Stimulated activated CD4-positive, alpha-beta T cell treated with anti-CD3 and anti-CD28 coated beads, Interleukin-4, amount 100 ng/mL, for 4 hours (primary cell): ENCODE results near the gene RFXANK.
A peak's percentile ranks its signal among the peaks of the same experiment; 100 is the strongest.
"Not testable (repeated sequence)": the region's sequence is repeated elsewhere in the genome, so short reads cannot be mapped to it uniquely, and the experiment has no call there.

ENCODE experiments used
- DNase-seq, 2 experiments: peaks; one replicate each; pipeline ENCODE4 v3.0.0-alpha.2; 2020

RFXANK gene

DNA sequence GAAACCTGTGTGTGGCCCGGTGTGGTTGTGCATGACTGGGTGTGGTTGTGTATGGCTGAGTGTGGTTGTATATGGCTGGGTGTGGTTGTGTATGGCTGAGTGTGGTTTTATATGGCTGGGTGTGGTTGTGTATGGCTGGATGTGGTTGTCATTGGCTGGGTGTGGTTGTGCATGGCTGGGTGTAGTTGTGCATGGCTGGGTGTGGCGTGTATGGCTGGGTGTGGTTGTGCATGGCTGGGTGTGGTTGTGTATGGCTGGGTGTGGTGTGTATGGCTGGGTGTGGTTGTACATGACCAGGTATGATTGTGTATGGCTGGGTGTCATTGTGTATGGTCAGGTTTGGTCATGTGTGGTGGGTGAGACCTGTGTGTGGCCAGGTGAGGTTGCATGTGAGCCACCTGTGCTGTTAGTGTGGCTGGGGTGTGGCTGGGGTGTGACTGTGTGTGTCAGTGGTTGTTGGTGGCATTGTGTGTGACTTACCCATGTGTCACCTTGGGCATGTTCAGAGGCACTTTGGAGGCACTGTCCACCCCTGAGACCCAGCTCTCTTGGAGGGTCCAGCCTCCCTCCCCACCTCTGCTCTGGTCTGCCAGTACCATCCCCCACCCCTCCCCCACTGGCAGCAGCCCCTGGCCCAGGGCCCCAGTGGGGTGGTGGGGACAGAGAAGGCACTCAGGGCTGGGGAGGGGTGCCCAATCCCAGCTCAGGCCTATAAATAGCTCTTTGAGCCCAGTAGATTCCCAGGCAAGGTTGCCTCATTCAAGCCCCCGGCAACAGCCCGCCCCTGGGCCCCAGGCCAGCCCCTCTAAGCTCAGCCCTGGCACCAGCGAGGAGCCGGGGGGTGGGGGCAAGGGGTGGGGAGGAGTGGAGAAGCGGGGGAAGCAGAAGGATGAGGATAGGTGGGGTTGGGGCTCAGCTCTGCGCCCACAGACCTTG, 15.8 kb downstream of the RFXANK start:
- DNase-seq: no peak

- DNase-seq: no peak
These were observed 17.3 kb downstream of the RFXANK start for GRCh38 chr19:19209372-19209771.

- DNase-seq: no peak
These were observed 19.7 kb downstream of the RFXANK start, which contains the start of gene NCAN for GRCh38 chr19:19211499-19212420. Gene NCAN, plus strand, starts transcription at chr19:19211958. Its CDS starts 4,996 bp downstream, at chr19:19216954.

GRCh38 chr19:19212916-19213315, 20.9 kb downstream of the RFXANK start:
- no peak for DNase-seq

DNA sequence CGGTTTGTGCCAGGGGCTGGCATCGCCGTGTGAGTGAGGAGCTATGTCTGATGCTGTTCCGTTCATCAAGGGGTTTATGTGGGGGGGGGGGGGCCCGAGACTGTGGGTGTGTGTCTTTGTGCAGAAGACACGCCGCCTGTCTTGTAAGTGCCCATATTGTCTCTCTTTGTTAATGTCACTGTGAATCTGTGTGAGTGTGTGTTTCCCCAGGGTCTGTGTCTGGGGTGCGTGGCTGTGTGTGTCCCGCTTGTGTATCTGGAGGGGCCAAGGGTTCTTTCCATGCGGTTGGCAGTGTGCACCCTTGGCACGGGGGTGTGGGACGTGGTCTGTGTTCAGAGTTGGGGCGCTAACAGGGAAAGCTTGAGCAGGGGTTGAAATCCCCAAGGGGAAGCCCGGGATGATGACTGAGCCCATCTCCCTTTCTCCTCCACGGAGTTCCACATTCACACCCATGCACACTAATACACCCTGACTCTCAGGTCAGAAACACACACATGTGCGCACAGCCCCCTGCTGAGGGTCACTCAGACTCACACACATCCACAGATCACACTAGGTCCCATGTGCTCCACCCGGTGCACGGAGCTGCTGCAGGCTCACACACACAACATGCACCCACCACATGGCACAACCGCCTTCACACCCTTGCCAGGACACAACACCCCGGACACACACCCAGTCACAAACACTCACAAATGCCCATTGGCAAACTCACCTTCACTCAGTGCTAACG, 21.5 kb downstream of the RFXANK start:
- DNase-seq: no peak

GRCh38 chr19:19214159-19214490, 22.1 kb downstream of the RFXANK start:
- no peak for DNase-seq

DNA sequence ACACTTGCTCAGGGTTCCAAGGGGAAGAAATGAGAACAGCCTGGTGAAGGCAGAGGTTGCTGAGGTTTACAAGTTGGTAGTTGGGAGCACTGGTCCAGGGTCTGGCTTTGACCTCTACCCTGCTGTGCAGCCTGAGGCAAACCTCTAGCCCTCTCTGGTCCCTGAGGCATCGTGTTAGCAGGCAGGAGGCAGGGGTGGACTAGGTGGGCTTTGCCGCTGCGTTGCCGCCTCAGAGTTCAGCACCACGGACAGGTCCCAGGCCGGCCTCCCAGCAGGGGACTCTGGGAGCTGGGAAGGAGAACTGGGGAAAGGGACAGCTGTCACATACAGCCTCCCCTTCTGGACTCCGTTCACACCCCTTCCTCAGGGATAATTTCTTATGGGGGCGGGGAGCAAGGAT, 22.8 kb downstream of the RFXANK start:
- DNase-seq: peak in 1 of 2 experiments; percentile 28

GRCh38 chr19:19215792-19216191, 23.7 kb downstream of the RFXANK start:
- no peak for DNase-seq

DNA sequence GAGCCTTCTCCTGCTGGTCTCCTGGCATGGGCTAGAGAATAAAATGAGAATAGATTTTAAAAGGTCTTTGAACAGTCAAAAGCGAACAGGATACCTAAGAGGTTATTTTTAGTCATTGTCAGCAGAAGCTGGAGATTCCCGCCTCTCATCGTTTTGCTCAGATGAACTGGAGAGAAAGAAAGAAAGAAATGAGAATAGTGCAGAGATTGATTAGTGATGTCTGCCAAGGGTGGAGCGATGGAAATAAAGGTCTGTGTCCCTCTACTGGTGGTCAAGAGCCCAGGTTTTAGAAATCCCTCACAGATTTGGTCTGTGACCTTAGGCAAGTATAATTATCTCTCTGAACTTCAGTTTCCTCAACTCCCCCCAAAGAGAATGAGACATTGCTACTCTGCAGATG, 25.0 kb downstream of the RFXANK start:
- no peak for DNase-seq

GRCh38 chr19:19218911-19219310, 26.9 kb downstream of the RFXANK start:
- no peak for DNase-seq

DNA sequence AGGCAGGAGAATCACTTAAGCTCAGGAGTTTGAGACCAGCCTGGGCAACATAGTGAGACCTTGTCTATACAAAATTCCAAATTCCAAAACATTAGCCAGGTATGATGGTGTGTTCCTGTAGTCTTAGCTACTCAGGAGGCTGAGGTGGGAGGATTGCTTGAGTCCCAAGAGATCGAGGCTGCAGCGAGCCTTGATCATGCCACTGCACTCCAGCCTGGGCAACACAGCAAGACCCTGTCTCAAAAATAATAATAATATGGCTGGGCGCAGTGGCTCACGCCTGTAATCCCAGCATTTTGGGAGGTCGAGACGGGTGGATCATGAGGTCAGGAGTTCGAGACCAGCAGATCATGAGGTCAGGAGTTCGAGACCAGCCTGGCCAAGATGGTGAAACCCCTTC, 28.9 kb downstream of the RFXANK start:
- not testable (repeated sequence) for DNase-seq

DNA sequence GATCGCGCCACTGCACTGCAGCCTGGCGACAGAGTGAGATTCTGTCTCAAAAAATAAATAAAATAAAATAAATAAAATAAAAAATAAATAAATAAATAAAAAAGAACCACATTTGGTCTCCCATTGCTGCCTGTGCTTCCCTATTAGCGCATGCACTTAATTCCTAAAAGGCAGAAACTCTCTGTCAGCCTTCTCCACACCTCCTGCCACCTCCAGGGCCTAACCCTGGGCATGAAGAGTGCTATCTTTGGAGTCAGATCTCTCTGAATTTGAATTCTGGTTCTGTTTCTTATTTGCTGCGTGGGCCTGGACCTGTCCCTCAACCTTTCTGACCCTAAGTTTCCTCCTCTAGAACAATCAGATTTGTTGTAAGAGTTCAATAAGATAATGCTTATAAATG, 31.0 kb downstream of the RFXANK start:
- DNase-seq: no peak

- no peak for DNase-seq
These were observed 31.6 kb downstream of the RFXANK start for GRCh38 chr19:19223636-19224035.

DNA sequence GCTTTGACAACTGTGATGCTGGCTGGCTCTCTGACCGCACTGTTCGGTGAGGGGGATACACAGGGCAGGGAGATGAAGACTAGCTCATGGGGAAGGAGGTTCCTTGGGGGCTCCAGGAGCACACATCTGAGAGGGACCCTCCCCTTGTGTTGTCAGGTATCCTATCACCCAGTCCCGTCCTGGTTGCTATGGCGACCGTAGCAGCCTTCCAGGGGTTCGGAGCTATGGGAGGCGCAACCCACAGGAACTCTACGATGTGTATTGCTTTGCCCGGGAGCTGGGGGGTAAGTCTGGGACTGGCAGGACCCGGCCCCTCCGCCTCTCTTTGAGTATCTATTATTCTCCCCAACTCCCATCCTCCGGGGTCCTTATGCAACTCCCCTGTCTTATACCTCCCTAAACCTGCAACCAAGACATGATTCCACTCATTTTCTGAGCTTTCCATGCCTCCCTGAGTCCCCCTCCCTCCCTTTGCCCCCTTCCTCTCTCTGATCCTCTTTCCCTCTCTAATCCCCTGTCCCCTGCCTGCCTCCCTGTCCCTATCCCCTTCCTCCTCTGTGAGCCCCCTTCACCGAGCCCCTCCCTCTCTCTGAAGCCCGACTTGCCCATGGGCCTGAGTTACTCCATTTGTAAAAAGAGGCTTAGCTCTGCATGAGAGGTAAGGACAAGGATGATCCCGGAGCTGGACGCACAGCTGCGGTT, 32.2 kb downstream of the RFXANK start:
- no peak for DNase-seq

DNA sequence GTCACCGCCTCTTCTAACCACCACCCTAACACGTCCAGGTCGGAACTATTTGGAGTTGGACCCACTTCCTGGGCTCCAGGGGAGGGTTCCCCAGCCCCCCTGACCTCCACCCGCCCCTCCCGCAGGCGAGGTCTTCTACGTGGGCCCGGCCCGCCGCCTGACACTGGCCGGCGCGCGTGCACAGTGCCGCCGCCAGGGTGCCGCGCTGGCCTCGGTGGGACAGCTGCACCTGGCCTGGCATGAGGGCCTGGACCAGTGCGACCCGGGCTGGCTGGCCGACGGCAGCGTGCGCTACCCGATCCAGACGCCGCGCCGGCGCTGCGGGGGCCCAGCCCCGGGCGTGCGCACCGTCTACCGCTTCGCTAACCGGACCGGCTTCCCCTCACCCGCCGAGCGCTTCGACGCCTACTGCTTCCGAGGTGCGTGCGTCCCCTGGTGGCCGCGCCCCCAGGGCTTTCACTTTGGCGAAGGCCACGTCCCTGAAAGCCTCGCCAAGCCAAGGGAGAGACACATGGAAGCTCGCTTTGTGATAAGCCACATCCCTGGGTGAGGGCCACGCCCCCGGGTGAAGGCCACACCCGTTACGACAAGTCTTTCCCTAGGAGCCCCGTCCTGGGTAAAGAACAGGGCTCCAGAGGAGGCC, 32.9 kb downstream of the RFXANK start:
- peak; percentile 68 to 71 for DNase-seq

GRCh38 chr19:19226204-19226603, 34.1 kb downstream of the RFXANK start:
- DNase-seq: no peak

DNA sequence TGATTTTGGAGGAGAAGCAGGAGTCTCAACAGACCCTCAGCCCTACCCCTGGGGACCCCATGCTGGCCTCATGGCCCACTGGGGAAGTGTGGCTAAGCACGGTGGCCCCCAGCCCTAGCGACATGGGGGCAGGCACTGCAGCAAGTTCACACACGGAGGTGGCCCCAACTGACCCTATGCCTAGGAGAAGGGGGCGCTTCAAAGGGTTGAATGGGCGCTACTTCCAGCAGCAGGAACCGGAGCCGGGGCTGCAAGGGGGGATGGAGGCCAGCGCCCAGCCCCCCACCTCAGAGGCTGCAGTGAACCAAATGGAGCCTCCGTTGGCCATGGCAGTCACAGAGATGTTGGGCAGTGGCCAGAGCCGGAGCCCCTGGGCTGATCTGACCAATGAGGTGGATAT, 34.6 kb downstream of the RFXANK start:
- no peak for DNase-seq

GRCh38 chr19:19227217-19227616, 35.2 kb downstream of the RFXANK start:
- DNase-seq: no peak

DNA sequence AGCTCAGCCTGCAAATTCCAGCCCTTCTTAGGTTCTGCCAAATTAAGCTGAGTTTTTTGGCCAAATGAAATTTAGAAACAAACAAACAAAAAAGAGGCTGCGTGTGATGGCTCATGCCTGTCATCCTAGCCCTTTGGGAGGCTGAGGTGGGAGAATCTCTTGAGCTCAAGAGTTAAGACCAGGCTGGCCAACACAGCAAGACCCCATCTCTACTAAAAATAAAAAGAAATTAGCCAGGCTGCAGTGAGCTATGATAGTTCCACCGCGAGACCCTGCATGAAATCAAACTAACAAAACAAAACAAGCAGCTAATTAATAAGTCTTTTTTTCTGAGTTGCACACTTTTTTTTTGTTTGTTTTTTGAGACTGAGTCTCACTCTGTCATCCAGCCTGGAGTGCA, 37.6 kb downstream of the RFXANK start:
- DNase-seq: no peak

DNA sequence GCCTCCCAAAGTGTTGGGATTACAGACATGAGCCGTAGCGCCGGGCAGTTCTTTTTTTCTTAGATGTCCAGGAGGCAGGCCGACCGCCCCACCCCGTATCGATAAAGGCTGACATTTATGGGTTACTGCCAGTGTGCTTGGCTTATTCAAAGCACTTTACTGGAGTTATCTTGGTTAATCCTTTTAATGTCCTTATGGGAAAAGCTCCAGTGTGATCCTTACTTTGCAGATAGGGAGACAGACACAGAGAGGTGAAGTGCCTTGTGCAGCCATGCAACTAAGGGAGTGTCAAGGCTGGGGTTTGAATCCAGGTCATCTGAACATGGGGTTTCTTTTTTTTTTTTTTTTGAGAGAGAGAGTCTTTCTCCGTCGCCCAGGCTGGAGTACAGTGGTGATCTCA, 38.9 kb downstream of the RFXANK start:
- DNase-seq: no peak

- DNase-seq: no peak
These were observed 40.2 kb downstream of the RFXANK start for GRCh38 chr19:19232261-19232721.
